SK-N-SH (cell line): ENCODE results near the gene ELAC1. TPM values are rescaled to one million over a fixed set of nuclear protein-coding genes. Genes with fewer than 3 reads are reported as not detected.

Source experiments
- CTCF ChIA-PET: fragments of 300-600, 350-600 bp; formaldehyde crosslinking; extraction: SDS; loops from one replicate; lab custom pipeline; 2021; lab: Yijun Ruan, JAX
- POLR2A ChIA-PET: fragments of 350-600 bp; sonication (Branson Sonifier 250); formaldehyde crosslinking; extraction: SDS; loops from one replicate; lab custom pipeline; 2020; ENCODE audit warnings: antibody characterized with exemption, inconsistent platforms; lab: Yijun Ruan, JAX
- DNase-seq: peaks from one replicate; pipeline ENCODE4 v3.0.0; 2012
- H2AFZ ChIP-seq: fragments of 200-600 bp; sonication (generic); 2 replicates; pipeline ENCODE4 v1.8.1; 2016; ENCODE audit warnings: antibody characterized with exemption, mild to moderate bottlenecking, low read depth
- H3F3A ChIP-seq: fragments of 200-600 bp; sonication (generic); replicated peaks from 2 replicates; pipeline ENCODE3; 2016; ENCODE audit warnings: antibody characterized with exemption, mild to moderate bottlenecking; ENCODE audit not compliant: insufficient read depth
- H3K27ac ChIP-seq, 2 experiments: fragments of 200-500 bp in 1 of 2; fragments of 200-600 bp in 1 of 2; sonication (Bioruptor generic) in 1 of 2; sonication (generic), shearing (Covaris generic) in 1 of 2; 2 replicates each; pipeline versions ENCODE4 v1.5.1 to v1.6.1; 2014 to 2016; ENCODE audit warnings: low read depth in 2 of 2, inconsistent platforms in 1 of 2, low read length in 1 of 2, mild to moderate bottlenecking in 1 of 2, mixed read lengths in 1 of 2
- H3K27me3 ChIP-seq: fragments of 200-600 bp; sonication (generic), shearing (Covaris generic); 2 replicates; pipeline ENCODE4 v1.6.1; 2016; ENCODE audit warnings: mixed run types; ENCODE audit not compliant: insufficient read depth
- H3K36me3 ChIP-seq, 2 experiments: fragments of 200-500 bp in 1 of 2; fragments of 200-600 bp in 1 of 2; sonication (Bioruptor generic) in 1 of 2; sonication (generic) in 1 of 2; replicated peaks in 1 of 2; 2 replicates each; pipeline versions ENCODE3 to v1.5.1; 2014 to 2016; ENCODE audit warnings: low read length in 1 of 2, mild to moderate bottlenecking in 1 of 2; ENCODE audit not compliant: insufficient read depth in 2 of 2, control insufficient read depth in 1 of 2
- H3K4me1 ChIP-seq, 2 experiments: fragments of 200-500 bp in 1 of 2; fragments of 200-600 bp in 1 of 2; sonication (Bioruptor generic) in 1 of 2; sonication (generic), shearing (Covaris generic) in 1 of 2; 2 replicates each; pipeline versions ENCODE4 v1.5.1 to v1.6.1; 2014 to 2016; ENCODE audit warnings: low read depth in 1 of 2, low read length in 1 of 2, mixed run types in 1 of 2; ENCODE audit not compliant: insufficient read depth in 2 of 2, control insufficient read depth in 1 of 2
- H3K4me2 ChIP-seq: fragments of 200-600 bp; sonication (generic), shearing (Covaris generic); 2 replicates; pipeline ENCODE4 v1.6.1; 2017; ENCODE audit warnings: mixed run types
- H3K4me3 ChIP-seq, 2 experiments: fragments of 200-500 bp in 1 of 2; fragments of 200-600 bp in 1 of 2; sonication (Bioruptor generic) in 1 of 2; sonication (generic), shearing (Covaris generic) in 1 of 2; 2 replicates each; pipeline versions ENCODE4 v1.5.1 to v1.8.1; 2014 to 2016; ENCODE audit warnings: low read depth in 2 of 2, inconsistent platforms in 1 of 2, low read length in 1 of 2, mild to moderate bottlenecking in 1 of 2, mixed read lengths in 1 of 2, moderate library complexity in 1 of 2
- H3K79me2 ChIP-seq: fragments of 200-600 bp; sonication (generic); 2 replicates; pipeline ENCODE4 v1.8.1; 2017; ENCODE audit warnings: mild to moderate bottlenecking; ENCODE audit not compliant: insufficient read depth
- H3K9ac ChIP-seq: fragments of 200-600 bp; sonication (generic); 2 replicates; pipeline ENCODE4 v1.6.1; 2017; ENCODE audit warnings: mixed run types
- H3K9me2 ChIP-seq: fragments of 200-600 bp; sonication (generic); 2 replicates; pipeline ENCODE4 v1.6.1; 2017; ENCODE audit warnings: mixed run types
- H3K9me3 ChIP-seq: fragments of 200-600 bp; sonication (generic); 2 replicates; pipeline ENCODE4 v1.6.1; 2017; ENCODE audit warnings: mixed run types, mild to moderate bottlenecking, moderate library complexity
- H4K20me1 ChIP-seq: fragments of 200-600 bp; sonication (generic); 2 replicates; pipeline ENCODE4 v1.6.1; 2017; ENCODE audit warnings: mild to moderate bottlenecking, mixed run types; ENCODE audit not compliant: insufficient read depth
- FOXM1 ChIP-seq: IDR thresholded peaks from 2 replicates; pipeline ENCODE4 v1.4.0; 2012; ENCODE audit warnings: low read depth, mild to moderate bottlenecking
- GABPA ChIP-seq: IDR thresholded peaks from 2 replicates; pipeline ENCODE4 v1.4.0; 2012; ENCODE audit warnings: low read depth, mild to moderate bottlenecking
- GATA2 ChIP-seq: sonication (generic); formaldehyde crosslinking; IDR thresholded peaks from 2 replicates; pipeline ENCODE4 v1.5.0; 2020; ENCODE audit warnings: mild to moderate bottlenecking, missing genetic modification reagents
- MEF2A ChIP-seq: IDR thresholded peaks from 2 replicates; pipeline ENCODE4 v1.4.0; 2012; ENCODE audit warnings: low read depth, borderline replicate concordance
- MXI1 ChIP-seq: IDR thresholded peaks from 2 replicates; pipeline ENCODE4 v1.6.1; 2012; ENCODE audit warnings: mild to moderate bottlenecking, low read depth, low read length, improper control_type of control experiment
- RAD21 ChIP-seq: IDR thresholded peaks from 2 replicates; pipeline ENCODE4 v1.6.1; 2012; ENCODE audit warnings: mild to moderate bottlenecking, low read length
- RCOR1 ChIP-seq: fragments of 150-350 bp; IDR thresholded peaks from 2 replicates; pipeline ENCODE4 v1.6.1; 2017; ENCODE audit warnings: antibody characterized with exemption, low read length
- REST ChIP-seq: IDR thresholded peaks from 2 replicates; pipeline ENCODE4 v1.6.1; 2012; ENCODE audit warnings: mild to moderate bottlenecking, low read depth, low read length, moderate library complexity
- RFX5 ChIP-seq: IDR thresholded peaks from 2 replicates; pipeline ENCODE4 v1.6.1; 2012; ENCODE audit warnings: mild to moderate bottlenecking, improper control_type of control experiment, low read length
- SMC3 ChIP-seq: IDR thresholded peaks from 2 replicates; pipeline ENCODE4 v1.6.1; 2012; ENCODE audit warnings: low read depth, low read length, improper control_type of control experiment
- USF2 ChIP-seq: fragments of 150-350 bp; IDR thresholded peaks from 2 replicates; pipeline ENCODE4 v1.6.1; 2017; ENCODE audit warnings: antibody characterized with exemption, low read length, low read depth, borderline replicate concordance
- WGBS: methylation state at CpG from one replicate; pipeline ENCODE4 v1.1.6; 2017; ENCODE audit warnings: low lambda C conversion rate; 5-methylcytosine and 5-hydroxymethylcytosine counted together
- polyA plus RNA-seq, 3 experiments: library from polyadenylated mRNA; depleted of rRNA; stranded (reverse); fragments of >200 nt; gene quantifications; 2 replicates each; pipeline ENCODE4 v1.2.3, GENCODE V29; 2012

Gene ELAC1
- polyA plus RNA-seq, 1 of the 3 experiments (the other 2 are of a cell fraction), result 10.8 TPM

- ChIA-PET POLR2A (no interaction called here), CTCF (interaction anchor here (1.1 kb wide), 1 partner anchor 75 kb away, joined by 3 read pairs; no protein-coding TSS in a partner anchor)
- H3K27ac ChIP-seq, result no peak overlapping the region
- no peak overlapping the region for H3K9ac ChIP-seq
- H3K9me3 ChIP-seq, result no peaks in the 10 kb centered on the region
- H3K79me2 ChIP-seq, result 0 out of 2 replicates have a peak, but pooled peaks cover 3% of the 10 kb centered on the region
- no peak for DNase-seq
- H3K36me3 ChIP-seq, result peaks cover 24 to 34% of the 10 kb centered on the region in 2 experiments
- 50% methylated on average over 2 of the region's 5 CpGs for WGBS
- no peaks in the 10 kb centered on the region for H4K20me1 ChIP-seq
- H3K4me3 ChIP-seq, result no peak overlapping the region; a peak in 1 of 4 replicates
- no peaks in the 10 kb centered on the region for H3K27me3 ChIP-seq
- H3K4me1 ChIP-seq, result no peaks in the 10 kb centered on the region
- TF ChIP-seq USF2 (no peak), GABPA (no peak), FOXM1 (no peak), RAD21 (no peak), GATA2 (CRISPR knock-in tag) (no peak), RCOR1 (no peak), MEF2A (no peak), REST (no peak)
- no peak overlapping the region for H2AFZ ChIP-seq
- no peaks in the 10 kb centered on the region for H3F3A ChIP-seq
- H3K9me2 ChIP-seq, result no peaks in the 10 kb centered on the region
- H3K4me2 ChIP-seq, result no peak overlapping the region
These were observed 9.4 kb downstream of the ELAC1 start for GRCh38 chr18:50977037-50977760.

GRCh38 chr18:50981381-50981780, 13.5 kb downstream of the ELAC1 start:
- peaks cover 7 to 24% of the 10 kb centered on the region in 2 experiments for H3K36me3 ChIP-seq
- TF ChIP-seq RFX5, result no peak
- TF ChIP-seq SMC3, result no peak
- TF ChIP-seq MXI1, result no peak
- H3K4me3 ChIP-seq, result no peak overlapping the region
- 0 out of 4 replicates have a peak, but pooled peaks cover 0 to under 1% of the 10 kb centered on the region in 2 experiments for H3K4me1 ChIP-seq
- WGBS, result 84% methylated on average over 1 of the region's 1 CpG
- H3K27me3 ChIP-seq, result no peaks in the 10 kb centered on the region
- no peak for DNase-seq
- no peak overlapping the region for H3K4me2 ChIP-seq
- peaks cover 3% of the 10 kb centered on the region for H3F3A ChIP-seq
- no peaks in the 10 kb centered on the region for H3K9me2 ChIP-seq
- no peaks in the 10 kb centered on the region; the same call in 1 of the 2 replicates for H3K79me2 ChIP-seq
- H2AFZ ChIP-seq, result no peak overlapping the region
- ChIA-PET CTCF (no interaction called here), POLR2A (no interaction called here)
- no peaks in the 10 kb centered on the region for H4K20me1 ChIP-seq
- no peaks in the 10 kb centered on the region for H3K9me3 ChIP-seq
- H3K27ac ChIP-seq, result no peak overlapping the region
- H3K9ac ChIP-seq, result no peak overlapping the region
